PC-3 (cell line): Measurements from ENCODE around the gene TTC31.

ENCODE experiments used
- EZH2phosphoT487 ChIP-seq: fragments of 300-600 bp; sonication (generic); IDR thresholded peaks from 2 replicates; pipeline ENCODE4 v1.6.1; 2018; ENCODE audit warnings: mild to moderate bottlenecking, antibody characterized with exemption, low read length, borderline replicate concordance
- TF ChIP-seq, protein P1 (sequence below): fragments of 300-600 bp; sonication (generic); conservative IDR thresholded peaks from 2 replicates; pipeline ENCODE4 v1.5.1; 2017; ENCODE audit warnings: antibody characterized with exemption, low read depth, mild to moderate bottlenecking, low read length

DNA sequence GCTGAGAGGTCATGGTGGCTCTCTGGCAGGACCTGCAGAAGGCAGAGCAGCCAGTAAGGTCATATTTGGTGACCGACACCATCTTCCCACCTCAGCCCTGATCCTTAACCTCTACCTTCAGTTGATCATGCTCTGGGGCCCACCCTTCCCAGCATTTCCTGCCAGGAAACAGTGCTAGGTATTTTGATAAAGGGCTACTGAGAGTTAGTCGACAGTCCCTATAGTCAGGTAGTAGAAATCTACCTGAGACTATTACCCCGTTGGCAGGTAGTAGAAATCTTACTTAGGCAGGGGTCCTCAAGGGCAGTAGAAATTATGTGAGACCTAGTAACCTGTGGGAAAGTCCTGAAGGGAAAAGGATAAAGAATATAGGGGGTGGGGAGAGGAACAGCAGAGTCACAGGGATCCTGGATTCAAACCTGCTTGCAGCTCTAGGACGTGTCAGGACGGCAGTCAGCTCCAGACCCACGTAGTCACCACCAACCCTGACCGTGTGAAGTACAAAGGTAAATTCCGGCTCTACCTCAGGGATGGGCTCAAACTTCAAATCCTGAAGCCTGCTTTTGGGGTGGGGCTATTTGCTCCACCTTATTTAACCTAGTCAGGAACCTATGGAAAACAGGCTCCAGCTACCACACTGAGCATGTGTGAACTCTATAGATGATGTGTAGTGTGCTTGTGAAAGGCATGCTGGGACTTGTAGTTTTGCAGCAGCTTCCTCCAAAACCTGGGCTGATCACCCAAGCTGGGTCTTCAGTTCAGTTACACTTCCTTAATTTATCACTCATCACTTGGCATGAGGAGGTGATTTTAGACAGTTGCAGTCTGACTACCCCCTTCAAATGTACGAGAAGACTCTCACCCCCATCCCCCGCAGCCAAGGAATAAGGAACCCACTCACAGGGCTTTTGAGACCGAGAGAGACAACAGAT is 43.1 kb downstream of the TTC31 start, which contains the start of gene DQX1:
- TF ChIP-seq, protein P1, sequence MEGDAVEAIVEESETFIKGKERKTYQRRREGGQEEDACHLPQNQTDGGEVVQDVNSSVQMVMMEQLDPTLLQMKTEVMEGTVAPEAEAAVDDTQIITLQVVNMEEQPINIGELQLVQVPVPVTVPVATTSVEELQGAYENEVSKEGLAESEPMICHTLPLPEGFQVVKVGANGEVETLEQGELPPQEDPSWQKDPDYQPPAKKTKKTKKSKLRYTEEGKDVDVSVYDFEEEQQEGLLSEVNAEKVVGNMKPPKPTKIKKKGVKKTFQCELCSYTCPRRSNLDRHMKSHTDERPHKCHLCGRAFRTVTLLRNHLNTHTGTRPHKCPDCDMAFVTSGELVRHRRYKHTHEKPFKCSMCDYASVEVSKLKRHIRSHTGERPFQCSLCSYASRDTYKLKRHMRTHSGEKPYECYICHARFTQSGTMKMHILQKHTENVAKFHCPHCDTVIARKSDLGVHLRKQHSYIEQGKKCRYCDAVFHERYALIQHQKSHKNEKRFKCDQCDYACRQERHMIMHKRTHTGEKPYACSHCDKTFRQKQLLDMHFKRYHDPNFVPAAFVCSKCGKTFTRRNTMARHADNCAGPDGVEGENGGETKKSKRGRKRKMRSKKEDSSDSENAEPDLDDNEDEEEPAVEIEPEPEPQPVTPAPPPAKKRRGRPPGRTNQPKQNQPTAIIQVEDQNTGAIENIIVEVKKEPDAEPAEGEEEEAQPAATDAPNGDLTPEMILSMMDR = no peak
- no peak for TF ChIP-seq EZH2phosphoT487
